ENCODE data around the gene KCND2.

DNA sequence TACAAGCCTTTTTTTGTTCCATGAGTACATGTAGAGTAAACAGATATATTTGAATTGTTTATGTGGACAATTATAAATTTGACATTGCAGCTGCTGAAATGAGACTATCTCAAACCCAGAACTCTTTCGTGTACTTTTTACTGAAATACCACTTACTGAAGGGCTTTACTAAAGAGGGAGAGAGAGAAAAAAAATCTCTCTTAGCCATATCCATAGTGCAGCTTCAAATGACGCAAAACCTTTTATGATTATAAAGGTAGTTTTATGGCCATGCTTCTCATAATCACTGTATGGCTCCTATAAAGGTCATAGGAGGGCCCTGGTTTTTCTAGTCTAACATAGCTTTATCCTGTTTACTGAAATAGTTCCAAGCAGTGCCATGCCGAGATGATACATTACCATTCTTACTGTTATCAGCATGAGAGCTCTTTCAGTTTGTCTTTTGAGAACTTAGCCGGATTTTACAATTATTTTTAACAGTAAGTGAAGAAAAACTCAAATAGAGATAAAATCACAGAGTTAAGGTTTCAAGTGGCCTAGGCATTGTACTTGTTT is 35.1 kb downstream of the KCND2 start:
- TF ChIP-seq CTCF (conservative IDR thresholded peaks at IDR 0.05; ENCODE audit: low read length) (no peak), EZH2phosphoT487 (IDR thresholded peaks at IDR 0.05; ENCODE audit: borderline replicate concordance, low read depth, low read length) (no peak)
